Transverse colon (tissue), 4 donors: ENCODE data around the gene LTA4H.

Experiments used
- POLR2A ChIP-seq: fragments of 450-650 bp; IDR thresholded peaks from one replicate; pipeline ENCODE4 v1.6.1; 2016; ENCODE audit warnings: antibody characterized with exemption, mild to moderate bottlenecking, moderate library complexity
- POLR2AphosphoS5 ChIP-seq, 3 donors: sonication (generic); formaldehyde crosslinking; IDR thresholded peaks; one replicate each; pipeline ENCODE4 v1.6.1; 2016; ENCODE audit warnings: antibody characterized with exemption in 3 of 3
- TF ChIP-seq, protein P1 (sequence below), 5 experiments: fragments of 200-600 bp in 3 of 5; fragments of 450-650 bp in 2 of 5; sonication (generic) in 3 of 5; IDR thresholded peaks; 1 replicate in 2 of 5; 2 replicates in 3 of 5; pipeline ENCODE4 v1.5.1; 2016 to 2017; ENCODE audit warnings: antibody characterized with exemption in 5 of 5, inconsistent platforms in 3 of 5, mild to moderate bottlenecking in 2 of 5, moderate library complexity in 1 of 5

DNA sequence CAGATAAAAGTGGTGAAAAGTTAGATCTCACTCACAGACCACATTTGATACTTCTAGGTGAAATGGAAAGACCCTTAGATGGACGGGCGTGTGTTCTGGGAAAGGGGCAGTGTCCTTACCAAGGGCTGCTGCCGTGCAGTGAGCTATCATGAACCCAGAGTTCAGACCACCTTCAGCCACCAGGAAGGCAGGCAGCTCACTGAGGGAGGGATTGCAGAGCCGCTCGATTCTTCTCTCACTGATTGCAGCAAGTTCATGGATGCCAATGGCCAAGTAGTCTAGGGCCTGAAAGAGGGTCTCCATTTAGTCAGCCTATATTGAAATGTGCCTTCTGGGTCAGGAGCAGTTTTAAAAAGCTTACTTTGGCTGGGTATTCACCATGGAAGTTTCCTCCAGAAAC lies 55.0 kb downstream of the LTA4H start:
- TF ChIP-seq POLR2AphosphoS5 (IDR thresholded peaks at IDR 0.05) (no peak), POLR2A (no peak)
- TF ChIP-seq, protein P1, sequence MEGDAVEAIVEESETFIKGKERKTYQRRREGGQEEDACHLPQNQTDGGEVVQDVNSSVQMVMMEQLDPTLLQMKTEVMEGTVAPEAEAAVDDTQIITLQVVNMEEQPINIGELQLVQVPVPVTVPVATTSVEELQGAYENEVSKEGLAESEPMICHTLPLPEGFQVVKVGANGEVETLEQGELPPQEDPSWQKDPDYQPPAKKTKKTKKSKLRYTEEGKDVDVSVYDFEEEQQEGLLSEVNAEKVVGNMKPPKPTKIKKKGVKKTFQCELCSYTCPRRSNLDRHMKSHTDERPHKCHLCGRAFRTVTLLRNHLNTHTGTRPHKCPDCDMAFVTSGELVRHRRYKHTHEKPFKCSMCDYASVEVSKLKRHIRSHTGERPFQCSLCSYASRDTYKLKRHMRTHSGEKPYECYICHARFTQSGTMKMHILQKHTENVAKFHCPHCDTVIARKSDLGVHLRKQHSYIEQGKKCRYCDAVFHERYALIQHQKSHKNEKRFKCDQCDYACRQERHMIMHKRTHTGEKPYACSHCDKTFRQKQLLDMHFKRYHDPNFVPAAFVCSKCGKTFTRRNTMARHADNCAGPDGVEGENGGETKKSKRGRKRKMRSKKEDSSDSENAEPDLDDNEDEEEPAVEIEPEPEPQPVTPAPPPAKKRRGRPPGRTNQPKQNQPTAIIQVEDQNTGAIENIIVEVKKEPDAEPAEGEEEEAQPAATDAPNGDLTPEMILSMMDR (IDR thresholded peaks at IDR 0.05), result no peak
